ENCODE measurements around the gene BPIFB3.

- no peak for TF ChIP-seq CTCF (IDR thresholded peaks at IDR 0.05 in 4 of 5, conservative IDR thresholded peaks at IDR 0.05 in 1 of 5)
- TF ChIP-seq POLR2A (IDR thresholded peaks at IDR 0.05) = no peak
These were observed 18.7 kb downstream of the BPIFB3 start for GRCh38 chr20:33072362-33072761.

Measured in gastrocnemius medialis (tissue), 4 donors.